H9 (cell line): ENCODE data around the gene CCDC71. TPM values are rescaled to one million over a fixed set of nuclear protein-coding genes. Genes with fewer than 3 reads are reported as not detected.

Experiments
- DNase-seq: peaks from one replicate; pipeline ENCODE4 v3.0.0-alpha.2; 2017
- H2AFZ ChIP-seq: one replicate; pipeline ENCODE4 v1.6.1; 2013; ENCODE audit warnings: mild to moderate bottlenecking, low read length, control low read depth, moderate library complexity
- H2AK5ac ChIP-seq: 2 replicates; pipeline ENCODE4 v1.6.1; 2013; ENCODE audit warnings: low read length, control low read depth, mixed read lengths; ENCODE audit not compliant: insufficient read length
- H2BK120ac ChIP-seq: one replicate; pipeline ENCODE4 v1.6.1; 2013; ENCODE audit warnings: low read depth, mild to moderate bottlenecking, low read length, control low read depth, inconsistent platforms; ENCODE audit not compliant: poor library complexity, severe bottlenecking
- H2BK12ac ChIP-seq: 2 replicates; pipeline ENCODE4 v1.6.1; 2013; ENCODE audit warnings: low read length, control low read depth, mixed read lengths, low read depth; ENCODE audit not compliant: insufficient read length
- H2BK15ac ChIP-seq: 2 replicates; pipeline ENCODE4 v1.6.1; 2013; ENCODE audit warnings: low read depth, low read length, control low read depth
- H2BK20ac ChIP-seq: one replicate; pipeline ENCODE4 v1.6.1; 2013; ENCODE audit warnings: low read depth, mild to moderate bottlenecking, low read length, control low read depth, inconsistent platforms; ENCODE audit not compliant: poor library complexity, severe bottlenecking
- H2BK5ac ChIP-seq: 2 replicates; pipeline ENCODE4 v1.6.1; 2013; ENCODE audit warnings: low read length, control low read depth, mixed read lengths; ENCODE audit not compliant: insufficient read length
- H3K14ac ChIP-seq: 2 replicates; pipeline ENCODE4 v1.6.1; 2013; ENCODE audit warnings: low read length, control low read depth; ENCODE audit not compliant: insufficient read depth
- H3K18ac ChIP-seq: 2 replicates; pipeline ENCODE4 v1.6.1; 2013; ENCODE audit warnings: low read depth, mild to moderate bottlenecking, mixed read lengths, low read length, control low read depth; ENCODE audit not compliant: insufficient read length
- H3K23ac ChIP-seq: 2 replicates; pipeline ENCODE4 v1.6.1; 2013; ENCODE audit warnings: low read length, control low read depth, mixed read lengths, low read depth; ENCODE audit not compliant: insufficient read length
- H3K23me2 ChIP-seq: 2 replicates; pipeline ENCODE4 v1.6.1; 2013; ENCODE audit warnings: low read depth, mild to moderate bottlenecking, mixed read lengths, low read length, control low read depth; ENCODE audit not compliant: insufficient read length, poor library complexity, severe bottlenecking
- H3K27ac ChIP-seq: 2 replicates; pipeline ENCODE4 v1.5.1; 2013; ENCODE audit warnings: low read length, control low read depth, mixed read lengths, low read depth; ENCODE audit not compliant: insufficient read length
- H3K27me3 ChIP-seq: 2 replicates; pipeline ENCODE4 v1.6.1; 2013; ENCODE audit warnings: low read length, control low read depth, inconsistent platforms; ENCODE audit not compliant: insufficient read depth
- H3K4ac ChIP-seq: 2 replicates; pipeline ENCODE4 v1.6.1; 2013; ENCODE audit warnings: low read depth, mild to moderate bottlenecking, control low read depth, inconsistent platforms, low read length, moderate library complexity
- H3K4me1 ChIP-seq: 2 replicates; pipeline ENCODE4 v1.6.1; 2013; ENCODE audit warnings: low read length, control low read depth, inconsistent platforms; ENCODE audit not compliant: insufficient read depth
- H3K4me2 ChIP-seq: 2 replicates; pipeline ENCODE4 v1.6.1; 2013; ENCODE audit warnings: low read length, control low read depth, mixed read lengths; ENCODE audit not compliant: insufficient read length, insufficient read depth
- H3K56ac ChIP-seq: 2 replicates; pipeline ENCODE4 v1.6.1; 2013; ENCODE audit warnings: low read depth, mild to moderate bottlenecking, mixed read lengths, low read length, control low read depth; ENCODE audit not compliant: insufficient read length
- H3K79me1 ChIP-seq: 2 replicates; pipeline ENCODE4 v1.6.1; 2013; ENCODE audit warnings: low read depth, mild to moderate bottlenecking, moderate library complexity, low read length, control low read depth, inconsistent platforms; ENCODE audit not compliant: insufficient read depth, poor library complexity, severe bottlenecking
- H3K79me2 ChIP-seq: 2 replicates; pipeline ENCODE4 v1.6.1; 2013; ENCODE audit warnings: low read length, control low read depth, inconsistent platforms; ENCODE audit not compliant: insufficient read depth
- H3K9ac ChIP-seq: 2 replicates; pipeline ENCODE4 v1.6.1; 2013; ENCODE audit warnings: low read length, control low read depth, mixed read lengths; ENCODE audit not compliant: insufficient read length; ENCODE audit errors: extremely low read depth
- H3K9me3 ChIP-seq: one replicate; pipeline ENCODE4 v1.6.1; 2013; ENCODE audit warnings: low read depth, low read length, inconsistent platforms; ENCODE audit not compliant: control insufficient read depth
- H3T11ph ChIP-seq: one replicate; pipeline ENCODE4 v1.6.1; 2013; ENCODE audit warnings: mild to moderate bottlenecking, low read length, control low read depth, inconsistent platforms
- H4K20me1 ChIP-seq: one replicate; pipeline ENCODE4 v1.6.1; 2013; ENCODE audit not compliant: control insufficient read depth, insufficient read length, insufficient read depth
- H4K5ac ChIP-seq: 2 replicates; pipeline ENCODE4 v1.6.1; 2013; ENCODE audit warnings: low read depth, mild to moderate bottlenecking, mixed read lengths, low read length, control low read depth; ENCODE audit not compliant: insufficient read length
- H4K8ac ChIP-seq: replicated peaks from 2 replicates; pipeline ENCODE4 v1.6.1; 2013; ENCODE audit warnings: low read length, control low read depth, mixed read lengths, low read depth; ENCODE audit not compliant: insufficient read length
- H4K91ac ChIP-seq: 2 replicates; pipeline ENCODE4 v1.6.1; 2013; ENCODE audit warnings: low read depth, mild to moderate bottlenecking, moderate library complexity, mixed read lengths, low read length, control low read depth; ENCODE audit not compliant: insufficient read length
- H3K27ac Mint-ChIP-seq, 3 experiments: 2 replicates in 2 of 3; 3 replicates in 1 of 3; pipeline ENCODE4 v1.8.0; 2020 to 2021; ENCODE audit warnings: mixed read lengths in 3 of 3, mild to moderate bottlenecking in 1 of 3, moderate library complexity in 1 of 3
- H3K27me3 Mint-ChIP-seq: 2 replicates; pipeline ENCODE4 v1.8.0; 2021; ENCODE audit warnings: low read depth, mild to moderate bottlenecking, moderate library complexity, mixed read lengths
- H3K36me3 Mint-ChIP-seq, 3 experiments: 2 replicates in 2 of 3; 3 replicates in 1 of 3; pipeline ENCODE4 v1.8.0; 2020 to 2021; ENCODE audit warnings: low read depth in 3 of 3, mixed read lengths in 3 of 3; ENCODE audit not compliant: insufficient read depth in 1 of 3
- H3K4me1 Mint-ChIP-seq, 2 experiments: 2 replicates each; pipeline ENCODE4 v1.8.0; 2020; ENCODE audit warnings: mixed read lengths in 2 of 2
- H3K4me3 Mint-ChIP-seq, 2 experiments: 2 replicates in 1 of 2; 3 replicates in 1 of 2; pipeline ENCODE4 v1.8.0; 2020 to 2021; ENCODE audit warnings: mild to moderate bottlenecking in 2 of 2, mixed read lengths in 2 of 2, moderate library complexity in 1 of 2
- H3K9me3 Mint-ChIP-seq, 2 experiments: 2 replicates in 1 of 2; 3 replicates in 1 of 2; pipeline ENCODE4 v1.8.0; 2020; ENCODE audit warnings: mild to moderate bottlenecking in 2 of 2, mixed read lengths in 2 of 2, moderate library complexity in 1 of 2
- WGBS: extraction: QIAGEN DNeasy Blood & Tissue Kit; methylation state at CpG from one replicate; pipeline ENCODE4 v1.1.7; 2013; ENCODE audit warnings: missing lambda C conversion rate, low lambda C conversion rate, mixed read lengths; ENCODE audit not compliant: insufficient read length; ENCODE audit errors: extremely low coverage; 5-methylcytosine and 5-hydroxymethylcytosine counted together
- total RNA-seq: library from RNA; stranded (reverse); gene quantifications from 2 replicates; pipeline ENCODE4 v1.2.1, GENCODE V29; 2021
- TF ChIP-seq, protein P1 (sequence below): fragments of 200-600 bp; sonication (generic); conservative IDR thresholded peaks from 3 replicates; pipeline ENCODE4 v1.8.0; 2021; ENCODE audit warnings: antibody characterized with exemption, mild to moderate bottlenecking

CCDC71 gene
- total RNA-seq, 1 experiment from 2014 or later = 27.6 TPM

GRCh38 chr3:49124991-49125670 is 41.0 kb downstream of the CCDC71 start:
- H4K20me1 ChIP-seq = peaks cover 2% of the 10 kb centered on the region
- no peak overlapping the region for H3K4me2 ChIP-seq
- H2BK15ac ChIP-seq = no peak overlapping the region
- no peaks in the 10 kb centered on the region; the same call in 1 of the 2 replicates for H3K27me3 Mint-ChIP-seq
- no peak overlapping the region for H4K5ac ChIP-seq
- H2BK5ac ChIP-seq = no peak overlapping the region
- H3K23ac ChIP-seq = no peak overlapping the region
- TF ChIP-seq, protein P1, sequence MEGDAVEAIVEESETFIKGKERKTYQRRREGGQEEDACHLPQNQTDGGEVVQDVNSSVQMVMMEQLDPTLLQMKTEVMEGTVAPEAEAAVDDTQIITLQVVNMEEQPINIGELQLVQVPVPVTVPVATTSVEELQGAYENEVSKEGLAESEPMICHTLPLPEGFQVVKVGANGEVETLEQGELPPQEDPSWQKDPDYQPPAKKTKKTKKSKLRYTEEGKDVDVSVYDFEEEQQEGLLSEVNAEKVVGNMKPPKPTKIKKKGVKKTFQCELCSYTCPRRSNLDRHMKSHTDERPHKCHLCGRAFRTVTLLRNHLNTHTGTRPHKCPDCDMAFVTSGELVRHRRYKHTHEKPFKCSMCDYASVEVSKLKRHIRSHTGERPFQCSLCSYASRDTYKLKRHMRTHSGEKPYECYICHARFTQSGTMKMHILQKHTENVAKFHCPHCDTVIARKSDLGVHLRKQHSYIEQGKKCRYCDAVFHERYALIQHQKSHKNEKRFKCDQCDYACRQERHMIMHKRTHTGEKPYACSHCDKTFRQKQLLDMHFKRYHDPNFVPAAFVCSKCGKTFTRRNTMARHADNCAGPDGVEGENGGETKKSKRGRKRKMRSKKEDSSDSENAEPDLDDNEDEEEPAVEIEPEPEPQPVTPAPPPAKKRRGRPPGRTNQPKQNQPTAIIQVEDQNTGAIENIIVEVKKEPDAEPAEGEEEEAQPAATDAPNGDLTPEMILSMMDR = peak; percentile 30; the same call in 2 of the 3 replicates
- H3K23me2 ChIP-seq = peaks cover under 1% of the 10 kb centered on the region
- no peak overlapping the region for H2BK12ac ChIP-seq
- no peak overlapping the region for H4K8ac ChIP-seq
- H3K4me3 Mint-ChIP-seq = no peak overlapping the region; a peak in 1 of 5 replicates
- no peak overlapping the region for H3K9ac ChIP-seq
- H4K91ac ChIP-seq = no peak overlapping the region
- H3K14ac ChIP-seq = no peak overlapping the region
- no peak overlapping the region for H2AFZ ChIP-seq
- no peaks in the 10 kb centered on the region for H3K9me3 Mint-ChIP-seq
- H2AK5ac ChIP-seq = no peak overlapping the region
- H3T11ph ChIP-seq = no peak overlapping the region
- no peak for DNase-seq
- H2BK120ac ChIP-seq = no peak overlapping the region
- no peaks in the 10 kb centered on the region for H3K4me1 ChIP-seq
- no peak overlapping the region for H3K27ac ChIP-seq
- H3K27me3 ChIP-seq = no peaks in the 10 kb centered on the region
- H3K9me3 ChIP-seq = no peaks in the 10 kb centered on the region
- H3K4me1 Mint-ChIP-seq = no peaks in the 10 kb centered on the region; a peak in 1 of 4 replicates
- peaks cover 0 to 32% (median 25%) of the 10 kb centered on the region in 3 experiments; a peak in 6 of 7 replicates for H3K36me3 Mint-ChIP-seq
- no peak overlapping the region for H3K56ac ChIP-seq
- H3K27ac Mint-ChIP-seq = peak overlapping the region in 1 of 3 experiments; percentile 29; a peak in 3 of 7 replicates
- H3K4ac ChIP-seq = no peak overlapping the region
- H3K18ac ChIP-seq = no peak overlapping the region
- WGBS = no CpG with 5 or more reads among the region's 14 CpGs
- no peaks in the 10 kb centered on the region for H3K79me1 ChIP-seq
- no peaks in the 10 kb centered on the region for H3K79me2 ChIP-seq
- H2BK20ac ChIP-seq = no peak overlapping the region
